LNCaP clone FGC (cell line): Measurements from ENCODE around the gene RPL10.
"Not testable (repeated sequence)": the region's sequence is repeated elsewhere in the genome, so short reads cannot be mapped to it uniquely, and the experiment has no call there.

Source experiments
- DNase-seq: peaks from one replicate; pipeline ENCODE4 v3.0.0-alpha.2; 2011; ENCODE audit warnings: low read depth
- H3K4me3 ChIP-seq: 2 replicates; pipeline ENCODE4 v1.5.1; 2011; ENCODE audit warnings: mild to moderate bottlenecking, low read depth, low read length, control low read depth
- CTCF ChIP-seq: IDR thresholded peaks from 2 replicates; pipeline ENCODE4 v1.5.1; 2012; ENCODE audit warnings: mild to moderate bottlenecking; ENCODE audit not compliant: control insufficient read depth, insufficient read depth; ENCODE audit errors: extremely low read depth

The RPL10 gene

GRCh38 chrX:154384284-154384892 lies 13.8 kb upstream of the RPL10 start:
- TF ChIP-seq CTCF, result 0 out of 2 replicates have a peak, but pooled peaks have one; percentile 13
- no peak for DNase-seq
- H3K4me3 ChIP-seq, result no peak overlapping the region

GRCh38 chrX:154388094-154388493 lies 10.1 kb upstream of the RPL10 start:
- not testable (repeated sequence) for H3K4me3 ChIP-seq, DNase-seq

GRCh38 chrX:154388649-154389048 lies 9.5 kb upstream of the RPL10 start:
- DNase-seq, H3K4me3 ChIP-seq: not testable (repeated sequence)

- not testable (repeated sequence) for DNase-seq, H3K4me3 ChIP-seq
Measured at GRCh38 chrX:154389812-154390747, 8.1 kb upstream of the RPL10 start.

- H3K4me3 ChIP-seq, DNase-seq: not testable (repeated sequence)
Measured at GRCh38 chrX:154396363-154396762, 1.8 kb upstream of the RPL10 start.

- TF ChIP-seq CTCF, result no peak
- DNase-seq, result no peak
- H3K4me3 ChIP-seq, result peak overlapping the region; percentile 87
Measured at GRCh38 chrX:154396973-154397887, 947 bp upstream of the RPL10 start.

- peak overlapping the region; percentile 87 for H3K4me3 ChIP-seq
- peak; percentile 72 for TF ChIP-seq CTCF
- peak; percentile 65 for DNase-seq
Measured at GRCh38 chrX:154398668-154399526, 720 bp downstream of the RPL10 start.

GRCh38 chrX:154399527-154400368 lies 1.6 kb downstream of the RPL10 start:
- peak overlapping the region; percentile 87 for H3K4me3 ChIP-seq
- TF ChIP-seq CTCF, result no peak
- no peak for DNase-seq

- not testable (repeated sequence) for H3K4me3 ChIP-seq, DNase-seq
Measured at GRCh38 chrX:154400369-154400817, 2.2 kb downstream of the RPL10 start.
